Ectodermal cell (in vitro differentiated cells): ENCODE measurements around the gene CFAP100.

Experiments
- H3K27ac ChIP-seq: 2 replicates; pipeline ENCODE4 v1.7.0; 2013; ENCODE audit warnings: mild to moderate bottlenecking, low read depth, low read length; ENCODE audit not compliant: insufficient read depth, poor library complexity, severe bottlenecking
- H3K27me3 ChIP-seq: 2 replicates; pipeline ENCODE4 v1.7.0; 2013; ENCODE audit warnings: mild to moderate bottlenecking, low read length; ENCODE audit not compliant: insufficient read depth, control insufficient read depth, poor library complexity, severe bottlenecking
- H3K36me3 ChIP-seq: one replicate; pipeline ENCODE4 v1.7.0; 2013; ENCODE audit warnings: low read length; ENCODE audit not compliant: control insufficient read depth, insufficient read depth
- H3K4me1 ChIP-seq: one replicate; pipeline ENCODE4 v1.7.0; 2013; ENCODE audit warnings: low read length; ENCODE audit not compliant: control insufficient read depth, insufficient read depth
- H3K4me3 ChIP-seq: 2 replicates; pipeline ENCODE4 v1.7.0; 2013; ENCODE audit warnings: low read depth, low read length, control low read depth; ENCODE audit not compliant: insufficient read depth
- H3K9me3 ChIP-seq: 2 replicates; pipeline ENCODE4 v1.7.0; 2013; ENCODE audit warnings: mild to moderate bottlenecking, low read length, moderate library complexity; ENCODE audit not compliant: control insufficient read depth
- WGBS, 2 experiments: methylation state at CpG; one replicate each; pipeline ENCODE4 v1.1.7; 2013; ENCODE audit warnings: missing lambda C conversion rate in 2 of 2; 5-methylcytosine and 5-hydroxymethylcytosine counted together

CFAP100 gene

DNA sequence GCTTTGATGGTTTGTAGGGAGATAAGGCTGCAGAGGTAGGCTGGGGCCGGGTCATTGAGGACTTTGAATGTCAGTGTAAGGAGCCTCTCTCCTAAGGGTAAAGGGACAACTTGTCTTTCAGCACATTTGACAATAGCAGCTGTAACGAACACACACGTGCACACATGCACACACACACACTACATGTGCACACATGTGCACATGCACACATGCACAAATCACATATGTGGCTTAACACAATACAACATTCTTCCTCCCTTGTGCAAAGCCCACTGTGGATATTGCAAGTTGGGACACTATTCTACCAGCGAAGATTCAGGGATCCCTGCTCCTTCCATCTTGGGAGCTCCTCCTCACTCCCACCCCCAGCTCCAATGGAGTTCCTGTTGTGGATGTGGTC lies 1.1 kb upstream of the CFAP100 start:
- peaks cover 43% of the 10 kb centered on the region for H3K27me3 ChIP-seq
- H3K27ac ChIP-seq: no peak overlapping the region
- 87 to 90% methylated on average over 4 of the region's 4 CpGs for WGBS, 2 experiments
- H3K4me1 ChIP-seq: peaks cover 11% of the 10 kb centered on the region
- no peak overlapping the region for H3K4me3 ChIP-seq
- H3K9me3 ChIP-seq: no peaks in the 10 kb centered on the region
- H3K36me3 ChIP-seq: no peaks in the 10 kb centered on the region

- H3K36me3 ChIP-seq: no peaks in the 10 kb centered on the region
- H3K27ac ChIP-seq: no peak overlapping the region
- H3K4me3 ChIP-seq: peak overlapping the region; percentile 47
- H3K27me3 ChIP-seq: peaks cover 33% of the 10 kb centered on the region
- WGBS, 2 experiments: 7 to 8% methylated on average over 30 of the region's 30 CpGs
- H3K4me1 ChIP-seq: peaks cover 11% of the 10 kb centered on the region
- H3K9me3 ChIP-seq: no peaks in the 10 kb centered on the region
These were observed 240 bp downstream of the CFAP100 start for GRCh38 chr3:126394977-126395321.

- Histone ChIP-seq H3K4me3 (no peak overlapping the region), H3K27ac (no peak overlapping the region), H3K27me3 (peaks cover 26% of the 10 kb centered on the region), H3K36me3 (no peaks in the 10 kb centered on the region), H3K9me3 (no peaks in the 10 kb centered on the region), H3K4me1 (peaks cover 11% of the 10 kb centered on the region)
- WGBS, 2 experiments: 93 to 97% methylated on average over 6 of the region's 6 CpGs
These were observed 1.3 kb downstream of the CFAP100 start for GRCh38 chr3:126395846-126396513.

- WGBS, 2 experiments: 94 to 95% methylated on average over 5 of the region's 5 CpGs
- H3K36me3 ChIP-seq: no peaks in the 10 kb centered on the region
- peaks cover 26% of the 10 kb centered on the region for H3K27me3 ChIP-seq
- H3K9me3 ChIP-seq: no peaks in the 10 kb centered on the region
- H3K4me3 ChIP-seq: no peak overlapping the region
- no peak overlapping the region for H3K27ac ChIP-seq
- peaks cover 11% of the 10 kb centered on the region for H3K4me1 ChIP-seq
These were observed 1.8 kb downstream of the CFAP100 start for GRCh38 chr3:126396536-126396935.

DNA sequence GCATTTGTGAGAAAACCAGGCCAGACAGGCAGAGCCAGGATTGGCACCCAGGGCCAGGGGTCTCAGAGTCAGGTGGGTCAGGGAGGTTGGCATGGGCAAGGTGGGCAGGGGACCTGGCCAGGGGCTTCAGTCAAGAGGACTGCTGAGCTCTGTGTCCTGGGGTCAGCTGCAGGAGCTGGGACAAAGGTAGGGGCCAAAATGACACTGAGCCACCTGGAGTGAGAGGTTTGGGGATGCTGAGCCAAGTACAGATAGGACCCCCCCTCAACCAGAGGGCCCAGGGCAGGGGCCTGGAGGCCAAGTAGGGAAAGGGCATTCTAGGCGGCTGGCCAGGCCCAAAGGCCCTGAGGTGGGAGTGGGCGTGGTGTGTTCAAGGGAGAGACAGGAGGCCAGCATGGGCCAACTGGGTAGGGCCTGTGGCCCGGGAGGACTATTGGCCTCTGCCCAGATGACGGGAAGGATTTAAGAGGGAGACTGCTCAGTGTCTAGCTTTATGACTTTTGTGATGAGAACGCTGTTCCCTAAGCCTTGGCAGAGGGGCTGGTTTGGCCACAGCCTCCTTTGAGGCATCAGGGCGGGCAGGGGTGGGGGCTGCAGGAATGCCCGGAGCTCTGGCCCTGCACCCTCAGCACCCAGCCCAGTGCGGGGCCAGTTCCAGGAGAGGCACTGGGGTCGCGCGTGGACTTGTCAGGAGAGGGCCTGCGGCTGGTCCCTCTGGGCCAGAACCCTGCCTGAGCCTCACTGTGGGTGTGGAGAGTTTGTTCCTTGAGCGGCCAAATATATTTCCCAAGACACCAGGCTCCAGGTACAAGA lies 3.1 kb downstream of the CFAP100 start:
- Histone ChIP-seq H3K4me1 (peaks cover 11% of the 10 kb centered on the region), H3K27me3 (peaks cover 26% of the 10 kb centered on the region), H3K36me3 (no peaks in the 10 kb centered on the region), H3K4me3 (no peak overlapping the region), H3K9me3 (no peaks in the 10 kb centered on the region), H3K27ac (no peak overlapping the region)
- WGBS, 2 experiments: 94 to 95% methylated on average over 13 of the region's 13 CpGs

DNA sequence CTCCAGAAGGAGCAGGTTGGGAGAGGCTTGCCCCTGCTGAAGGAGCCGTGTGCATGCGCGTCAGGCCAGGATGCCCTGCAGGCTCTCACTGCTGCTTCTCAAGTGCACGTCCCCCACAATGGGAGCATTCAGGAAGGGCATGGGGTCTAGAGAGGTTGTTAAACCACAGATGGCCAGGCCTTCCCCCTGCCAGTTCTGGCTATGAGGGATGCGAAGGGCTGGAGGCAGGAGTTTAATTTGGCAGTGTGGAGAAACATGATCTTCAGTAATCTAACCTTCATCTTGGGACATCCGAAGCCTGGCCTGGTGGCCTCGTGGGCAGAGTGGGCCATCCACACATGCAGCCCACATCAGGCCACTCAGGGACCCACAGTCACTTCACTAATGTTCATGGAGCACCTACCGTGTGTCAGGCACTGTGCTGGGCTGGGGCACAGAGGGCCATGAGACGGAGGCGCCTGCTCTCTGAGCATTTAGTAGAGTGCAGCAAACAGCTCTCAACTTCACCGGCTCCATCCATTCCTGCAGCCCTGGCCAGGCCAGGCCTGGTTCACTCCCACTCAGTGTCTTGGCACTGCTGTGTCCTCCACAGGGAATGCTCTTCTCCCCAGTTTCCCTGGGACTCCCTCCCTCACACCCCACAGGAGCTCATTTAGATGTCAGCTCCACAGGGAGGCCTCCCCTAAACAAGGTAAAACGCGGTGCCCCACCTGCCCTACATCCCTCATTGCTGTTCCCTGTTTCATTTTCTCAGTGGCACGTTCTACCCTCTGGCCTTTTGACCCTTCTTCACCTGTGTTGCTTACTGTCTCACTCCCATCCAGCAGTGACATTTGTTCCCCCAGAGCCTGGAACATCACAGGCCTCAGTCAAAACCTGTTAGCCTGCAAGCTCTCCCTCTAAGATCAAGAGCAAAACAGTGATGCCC lies 4.0 kb downstream of the CFAP100 start:
- Histone ChIP-seq H3K4me3 (no peak overlapping the region), H3K27me3 (peaks cover 21% of the 10 kb centered on the region), H3K27ac (no peak overlapping the region), H3K36me3 (no peaks in the 10 kb centered on the region), H3K4me1 (peaks cover 11% of the 10 kb centered on the region), H3K9me3 (no peaks in the 10 kb centered on the region)
- WGBS, 2 experiments: 87 to 88% methylated on average over 14 of the region's 14 CpGs

DNA sequence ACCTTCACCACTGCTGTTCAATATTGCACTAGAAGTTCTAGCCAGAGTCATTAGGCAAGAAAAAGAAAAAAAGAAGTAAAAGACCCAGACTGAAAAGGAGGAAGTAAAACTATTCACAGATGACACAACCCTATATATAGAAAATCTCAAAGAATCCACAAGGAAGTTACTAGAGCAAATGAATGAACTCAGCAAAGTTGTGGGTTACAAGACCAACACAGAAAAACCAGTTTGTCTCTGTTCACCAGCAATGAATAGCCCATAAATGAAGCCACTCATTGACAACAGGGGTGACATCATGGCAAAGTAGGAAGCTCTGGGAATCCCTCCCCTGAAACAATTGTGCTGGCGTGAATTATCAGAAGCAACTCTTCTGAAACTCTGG lies 4.6 kb downstream of the CFAP100 start:
- peaks cover 10% of the 10 kb centered on the region for H3K4me1 ChIP-seq
- no peak overlapping the region for H3K4me3 ChIP-seq
- no peaks in the 10 kb centered on the region for H3K36me3 ChIP-seq
- 91 to 100% methylated on average over 1 of the region's 1 CpG for WGBS, 2 experiments
- no peaks in the 10 kb centered on the region for H3K9me3 ChIP-seq
- peaks cover 14% of the 10 kb centered on the region for H3K27me3 ChIP-seq
- no peak overlapping the region for H3K27ac ChIP-seq

DNA sequence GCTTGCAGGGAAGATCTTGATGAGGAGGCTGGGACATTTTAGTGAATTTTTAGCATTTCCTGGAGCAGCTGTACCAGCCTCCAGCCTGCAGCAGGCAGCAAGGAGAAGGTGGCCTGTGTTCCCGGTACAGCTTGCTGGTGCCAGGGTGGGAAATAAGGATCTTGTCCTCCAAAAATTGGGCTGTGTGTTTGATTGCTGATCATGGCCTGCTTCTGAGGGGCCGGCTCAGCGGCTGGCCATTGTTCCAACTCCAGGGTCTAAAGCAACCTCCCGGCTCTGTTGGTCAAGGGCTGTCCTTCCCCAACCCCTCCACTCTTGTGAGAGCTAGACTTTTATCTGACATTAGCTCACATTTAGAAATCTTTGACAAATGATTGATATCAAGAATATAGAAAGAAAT lies 5.0 kb downstream of the CFAP100 start:
- peaks cover 8% of the 10 kb centered on the region for H3K4me1 ChIP-seq
- 91 to 97% methylated on average over 4 of the region's 4 CpGs for WGBS, 2 experiments
- no peak overlapping the region for H3K27ac ChIP-seq
- peaks cover 11% of the 10 kb centered on the region for H3K27me3 ChIP-seq
- no peaks in the 10 kb centered on the region for H3K9me3 ChIP-seq
- H3K36me3 ChIP-seq: no peaks in the 10 kb centered on the region
- H3K4me3 ChIP-seq: no peak overlapping the region

- H3K36me3 ChIP-seq: no peaks in the 10 kb centered on the region
- no peak overlapping the region for H3K4me3 ChIP-seq
- H3K27ac ChIP-seq: no peak overlapping the region
- no peaks in the 10 kb centered on the region for H3K4me1 ChIP-seq
- no peaks in the 10 kb centered on the region for H3K9me3 ChIP-seq
- WGBS, 2 experiments: 80% methylated on average over 8 of the region's 8 CpGs
- H3K27me3 ChIP-seq: no peaks in the 10 kb centered on the region
These were observed 7.0 kb downstream of the CFAP100 start for GRCh38 chr3:126401611-126402160.

- Histone ChIP-seq H3K4me3 (no peak overlapping the region), H3K9me3 (no peaks in the 10 kb centered on the region), H3K4me1 (no peaks in the 10 kb centered on the region), H3K27ac (no peak overlapping the region), H3K27me3 (no peaks in the 10 kb centered on the region), H3K36me3 (no peaks in the 10 kb centered on the region)
- WGBS, 2 experiments: 84 to 88% methylated on average over 6 of the region's 6 CpGs
These were observed 7.5 kb downstream of the CFAP100 start for GRCh38 chr3:126402178-126402577.
